ENCODE measurements around the gene ENPEP. TPM values are rescaled to one million over a fixed set of nuclear protein-coding genes. Genes with fewer than 3 reads are reported as not detected.
A peak's percentile ranks its signal among the peaks of the same experiment; 100 is the strongest.

ENPEP gene
- total and polyA plus RNA-seq, 10 of the 15 experiments (the other 5 are each of a cell fraction or from before 2014, with no cell fraction given): 0.03 TPM; not detected in 9

- TF ChIP-seq IKZF2 (IDR thresholded peaks at IDR 0.05) (peak; percentile 24 to 54; a peak in 3 of 4 replicates), NFYA (IDR thresholded peaks at IDR 0.05; ENCODE audit: borderline replicate concordance, low read depth, low read length) (no peak), CHD4 (IDR thresholded peaks at IDR 0.05) (no peak), MEF2A (IDR thresholded peaks at IDR 0.05; ENCODE audit: insufficient read depth, low read depth, low read length) (peak; percentile 74; the same call in 1 of the 2 replicates), HDAC2 (IDR thresholded peaks at IDR 0.05) (no peak), REST (IDR thresholded peaks at IDR 0.05; ENCODE audit: low read depth, low read length) (no peak), BACH1 (IDR thresholded peaks at IDR 0.05; ENCODE audit: borderline replicate concordance) (no peak), CEBPZ (IDR thresholded peaks at IDR 0.05; ENCODE audit: low read depth, low read length) (no peak), YY1 (IDR thresholded peaks at IDR 0.05; ENCODE audit: low read depth, low read length) (no peak), SPI1 (IDR thresholded peaks at IDR 0.05; ENCODE audit: borderline replicate concordance, insufficient read depth, low read depth, low read length) (peak; percentile 70)
Measured at GRCh38 chr4:110484767-110485166, 8.8 kb downstream of the ENPEP start (continued).

Data from GM12878 (cell line).